PFSK-1 (cell line): ENCODE data around the gene COL4A2.

Experiments used
- FOXP2 ChIP-seq: optimal IDR thresholded peaks from 2 replicates; pipeline ENCODE3; 2011; ENCODE audit warnings: borderline replicate concordance, control low read depth, inconsistent platforms; ENCODE audit not compliant: insufficient read depth; ENCODE audit errors: extremely low read length, extremely low read depth
- POLR2AphosphoS5 ChIP-seq: IDR thresholded peaks from 2 replicates; pipeline ENCODE4 v1.6.1; 2012; ENCODE audit warnings: low read depth, mild to moderate bottlenecking, control low read depth, low read length, moderate library complexity
- REST ChIP-seq, 2 experiments: IDR thresholded peaks; 2 replicates each; pipeline versions ENCODE4 v1.6.1 to v1.8.0; 2011 to 2012; ENCODE audit warnings: low read depth in 2 of 2, low read length in 2 of 2, control low read depth in 1 of 2, inconsistent platforms in 1 of 2, mild to moderate bottlenecking in 1 of 2, moderate library complexity in 1 of 2; ENCODE audit not compliant: insufficient read depth in 1 of 2
- SIN3A ChIP-seq: IDR thresholded peaks from 2 replicates; pipeline ENCODE4 v1.6.1; 2012; ENCODE audit warnings: mild to moderate bottlenecking, low read length, moderate library complexity, borderline replicate concordance; ENCODE audit not compliant: insufficient read depth
- TAF1 ChIP-seq: IDR thresholded peaks from 2 replicates; pipeline ENCODE4 v1.6.1; 2012; ENCODE audit warnings: low read length, control low read depth, borderline replicate concordance; ENCODE audit not compliant: insufficient read depth

COL4A2 gene

DNA sequence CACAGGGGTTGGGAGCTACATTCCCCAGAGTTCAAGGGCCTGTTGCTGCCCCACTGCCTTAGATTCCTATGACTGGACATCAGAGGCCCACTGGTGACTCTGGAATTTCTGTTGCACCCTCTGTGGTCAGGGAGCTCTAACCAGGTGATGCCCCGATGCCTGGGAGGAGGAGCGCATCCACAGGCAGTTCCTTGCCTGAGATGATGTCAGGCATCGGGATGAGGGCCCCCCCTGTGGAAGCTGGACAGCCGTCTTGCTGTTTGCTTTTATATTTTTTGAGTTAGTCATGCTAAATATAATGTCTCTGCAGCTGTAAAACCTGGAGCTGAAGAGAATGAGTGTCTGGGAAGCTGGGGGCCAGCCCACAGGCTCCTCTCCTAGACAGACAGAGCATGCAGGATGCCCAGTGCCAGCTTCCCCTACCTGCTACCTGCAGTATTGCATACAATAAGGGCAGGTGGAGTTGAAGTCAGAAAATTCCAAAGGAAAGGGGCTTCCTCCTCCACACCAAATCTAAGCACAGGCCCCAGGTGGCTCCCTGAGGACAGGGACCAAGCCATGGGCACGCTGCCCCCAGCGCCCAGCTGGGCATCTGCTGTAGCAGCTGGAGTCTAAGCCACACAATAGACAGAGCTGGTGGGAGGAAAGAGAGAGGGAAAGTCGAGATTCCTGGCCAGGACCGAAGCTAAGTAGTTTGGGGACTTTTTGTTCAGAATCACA, 16.2 kb downstream of the COL4A2 start:
- no peak for TF ChIP-seq REST (IDR thresholded peaks at IDR 0.05; ENCODE audit: insufficient read depth in 1 of 2, low read depth in 2 of 2, low read length in 2 of 2)
- no peak for TF ChIP-seq FOXP2
- no peak for TF ChIP-seq POLR2AphosphoS5
- no peak for TF ChIP-seq SIN3A
- TF ChIP-seq TAF1, result no peak

GRCh38 chr13:110324026-110324749, 17.1 kb downstream of the COL4A2 start:
- TF ChIP-seq TAF1, result no peak
- no peak for TF ChIP-seq FOXP2
- TF ChIP-seq POLR2AphosphoS5, result no peak
- TF ChIP-seq SIN3A, result no peak
- no peak for TF ChIP-seq REST (IDR thresholded peaks at IDR 0.05; ENCODE audit: insufficient read depth in 1 of 2, low read depth in 2 of 2, low read length in 2 of 2)

- TF ChIP-seq REST (IDR thresholded peaks at IDR 0.05; ENCODE audit: insufficient read depth in 1 of 2, low read depth in 2 of 2, low read length in 2 of 2), result no peak
- TF ChIP-seq POLR2AphosphoS5, result no peak
- TF ChIP-seq FOXP2, result no peak
- TF ChIP-seq SIN3A, result no peak
- TF ChIP-seq TAF1, result no peak
Observed at GRCh38 chr13:110326263-110326904, 19.3 kb downstream of the COL4A2 start.

GRCh38 chr13:110327051-110327721, 20.1 kb downstream of the COL4A2 start:
- TF ChIP-seq POLR2AphosphoS5 (no peak), SIN3A (no peak), FOXP2 (no peak), REST (IDR thresholded peaks at IDR 0.05; ENCODE audit: insufficient read depth in 1 of 2, low read depth in 2 of 2, low read length in 2 of 2) (no peak), TAF1 (no peak)
